GM18505 (cell line): ENCODE measurements around the gene GABRB1.

Experiments
- ATAC-seq: cut with Tn5 transposase; IDR thresholded peaks from one replicate; pipeline ENCODE4 v1.9.1; 2021; ENCODE audit not compliant: unreplicated experiment
- POLR2A ChIP-seq: IDR thresholded peaks from 4 replicates; pipeline ENCODE4 v1.6.1; 2011; ENCODE audit warnings: borderline replicate concordance; ENCODE audit not compliant: insufficient read depth, insufficient read length; ENCODE audit errors: extremely low read depth

Gene GABRB1

GRCh38 chr4:47383829-47384427 lies 352.6 kb downstream of the GABRB1 start:
- no peak for ATAC-seq
- TF ChIP-seq POLR2A, result no peak

GRCh38 chr4:47386146-47386545 lies 354.8 kb downstream of the GABRB1 start:
- ATAC-seq, result no peak
- no peak for TF ChIP-seq POLR2A

GRCh38 chr4:47386561-47387235 lies 355.3 kb downstream of the GABRB1 start:
- no peak for ATAC-seq
- no peak for TF ChIP-seq POLR2A

- ATAC-seq, result no peak
- no peak for TF ChIP-seq POLR2A
These were observed 359.2 kb downstream of the GABRB1 start for GRCh38 chr4:47390428-47391125.

- ATAC-seq, result peak; percentile 78
- no peak for TF ChIP-seq POLR2A
These were observed 359.9 kb downstream of the GABRB1 start for GRCh38 chr4:47391256-47391655.

GRCh38 chr4:47406408-47406807 lies 375.0 kb downstream of the GABRB1 start:
- no peak for ATAC-seq
- no peak for TF ChIP-seq POLR2A

- TF ChIP-seq POLR2A, result no peak
- no peak for ATAC-seq
These were observed 378.9 kb downstream of the GABRB1 start for GRCh38 chr4:47410271-47410670.

- ATAC-seq, result peak; percentile 62
- TF ChIP-seq POLR2A, result no peak
These were observed 382.2 kb downstream of the GABRB1 start for GRCh38 chr4:47413521-47413920.

- TF ChIP-seq POLR2A, result no peak
These were observed 384.4 kb downstream of the GABRB1 start for GRCh38 chr4:47415719-47416118.

GRCh38 chr4:47418147-47418546 lies 386.8 kb downstream of the GABRB1 start:
- ATAC-seq, result no peak

More at GRCh38 chr4:47415719-47416118, 384.4 kb downstream of the GABRB1 start:
- ATAC-seq, result peak; percentile 67

GRCh38 chr4:47419296-47419695 lies 387.9 kb downstream of the GABRB1 start:
- no peak for ATAC-seq
- TF ChIP-seq POLR2A, result no peak

More at GRCh38 chr4:47418147-47418546, 386.8 kb downstream of the GABRB1 start:
- TF ChIP-seq POLR2A, result no peak

GRCh38 chr4:47425628-47426027 lies 394.3 kb downstream of the GABRB1 start:
- ATAC-seq, result no peak
- no peak for TF ChIP-seq POLR2A

GRCh38 chr4:47427935-47428334 lies 396.6 kb downstream of the GABRB1 start:
- TF ChIP-seq POLR2A, result no peak
- no peak for ATAC-seq

- ATAC-seq, result no peak
- TF ChIP-seq POLR2A, result no peak
These were observed 401.4 kb downstream of the GABRB1 start for GRCh38 chr4:47432749-47433148.
